H9 (cell line): ENCODE measurements around the gene SOX4. TPM values are rescaled to one million over a fixed set of nuclear protein-coding genes. Genes with fewer than 3 reads are reported as not detected.

Source experiments
- DNase-seq: peaks from one replicate; pipeline ENCODE4 v3.0.0-alpha.2; 2017
- H2AFZ ChIP-seq: one replicate; pipeline ENCODE4 v1.6.1; 2013; ENCODE audit warnings: mild to moderate bottlenecking, low read length, control low read depth, moderate library complexity
- H2AK5ac ChIP-seq: 2 replicates; pipeline ENCODE4 v1.6.1; 2013; ENCODE audit warnings: low read length, control low read depth, mixed read lengths; ENCODE audit not compliant: insufficient read length
- H2BK120ac ChIP-seq: one replicate; pipeline ENCODE4 v1.6.1; 2013; ENCODE audit warnings: low read depth, mild to moderate bottlenecking, low read length, control low read depth, inconsistent platforms; ENCODE audit not compliant: poor library complexity, severe bottlenecking
- H2BK12ac ChIP-seq: 2 replicates; pipeline ENCODE4 v1.6.1; 2013; ENCODE audit warnings: low read length, control low read depth, mixed read lengths, low read depth; ENCODE audit not compliant: insufficient read length
- H2BK15ac ChIP-seq: 2 replicates; pipeline ENCODE4 v1.6.1; 2013; ENCODE audit warnings: low read depth, low read length, control low read depth
- H2BK20ac ChIP-seq: one replicate; pipeline ENCODE4 v1.6.1; 2013; ENCODE audit warnings: low read depth, mild to moderate bottlenecking, low read length, control low read depth, inconsistent platforms; ENCODE audit not compliant: poor library complexity, severe bottlenecking
- H2BK5ac ChIP-seq: 2 replicates; pipeline ENCODE4 v1.6.1; 2013; ENCODE audit warnings: low read length, control low read depth, mixed read lengths; ENCODE audit not compliant: insufficient read length
- H3K14ac ChIP-seq: 2 replicates; pipeline ENCODE4 v1.6.1; 2013; ENCODE audit warnings: low read length, control low read depth; ENCODE audit not compliant: insufficient read depth
- H3K18ac ChIP-seq: 2 replicates; pipeline ENCODE4 v1.6.1; 2013; ENCODE audit warnings: low read depth, mild to moderate bottlenecking, mixed read lengths, low read length, control low read depth; ENCODE audit not compliant: insufficient read length
- H3K23ac ChIP-seq: 2 replicates; pipeline ENCODE4 v1.6.1; 2013; ENCODE audit warnings: low read length, control low read depth, mixed read lengths, low read depth; ENCODE audit not compliant: insufficient read length
- H3K23me2 ChIP-seq: 2 replicates; pipeline ENCODE4 v1.6.1; 2013; ENCODE audit warnings: low read depth, mild to moderate bottlenecking, mixed read lengths, low read length, control low read depth; ENCODE audit not compliant: insufficient read length, poor library complexity, severe bottlenecking
- H3K27ac ChIP-seq: 2 replicates; pipeline ENCODE4 v1.5.1; 2013; ENCODE audit warnings: low read length, control low read depth, mixed read lengths, low read depth; ENCODE audit not compliant: insufficient read length
- H3K27me3 ChIP-seq: 2 replicates; pipeline ENCODE4 v1.6.1; 2013; ENCODE audit warnings: low read length, control low read depth, inconsistent platforms; ENCODE audit not compliant: insufficient read depth
- H3K4ac ChIP-seq: 2 replicates; pipeline ENCODE4 v1.6.1; 2013; ENCODE audit warnings: low read depth, mild to moderate bottlenecking, control low read depth, inconsistent platforms, low read length, moderate library complexity
- H3K4me1 ChIP-seq: 2 replicates; pipeline ENCODE4 v1.6.1; 2013; ENCODE audit warnings: low read length, control low read depth, inconsistent platforms; ENCODE audit not compliant: insufficient read depth
- H3K4me2 ChIP-seq: 2 replicates; pipeline ENCODE4 v1.6.1; 2013; ENCODE audit warnings: low read length, control low read depth, mixed read lengths; ENCODE audit not compliant: insufficient read length, insufficient read depth
- H3K56ac ChIP-seq: 2 replicates; pipeline ENCODE4 v1.6.1; 2013; ENCODE audit warnings: low read depth, mild to moderate bottlenecking, mixed read lengths, low read length, control low read depth; ENCODE audit not compliant: insufficient read length
- H3K79me1 ChIP-seq: 2 replicates; pipeline ENCODE4 v1.6.1; 2013; ENCODE audit warnings: low read depth, mild to moderate bottlenecking, moderate library complexity, low read length, control low read depth, inconsistent platforms; ENCODE audit not compliant: insufficient read depth, poor library complexity, severe bottlenecking
- H3K79me2 ChIP-seq: 2 replicates; pipeline ENCODE4 v1.6.1; 2013; ENCODE audit warnings: low read length, control low read depth, inconsistent platforms; ENCODE audit not compliant: insufficient read depth
- H3K9ac ChIP-seq: 2 replicates; pipeline ENCODE4 v1.6.1; 2013; ENCODE audit warnings: low read length, control low read depth, mixed read lengths; ENCODE audit not compliant: insufficient read length; ENCODE audit errors: extremely low read depth
- H3K9me3 ChIP-seq: one replicate; pipeline ENCODE4 v1.6.1; 2013; ENCODE audit warnings: low read depth, low read length, inconsistent platforms; ENCODE audit not compliant: control insufficient read depth
- H3T11ph ChIP-seq: one replicate; pipeline ENCODE4 v1.6.1; 2013; ENCODE audit warnings: mild to moderate bottlenecking, low read length, control low read depth, inconsistent platforms
- H4K20me1 ChIP-seq: one replicate; pipeline ENCODE4 v1.6.1; 2013; ENCODE audit not compliant: control insufficient read depth, insufficient read length, insufficient read depth
- H4K5ac ChIP-seq: 2 replicates; pipeline ENCODE4 v1.6.1; 2013; ENCODE audit warnings: low read depth, mild to moderate bottlenecking, mixed read lengths, low read length, control low read depth; ENCODE audit not compliant: insufficient read length
- H4K8ac ChIP-seq: replicated peaks from 2 replicates; pipeline ENCODE4 v1.6.1; 2013; ENCODE audit warnings: low read length, control low read depth, mixed read lengths, low read depth; ENCODE audit not compliant: insufficient read length
- H4K91ac ChIP-seq: 2 replicates; pipeline ENCODE4 v1.6.1; 2013; ENCODE audit warnings: low read depth, mild to moderate bottlenecking, moderate library complexity, mixed read lengths, low read length, control low read depth; ENCODE audit not compliant: insufficient read length
- H3K27ac Mint-ChIP-seq, 3 experiments: 2 replicates in 2 of 3; 3 replicates in 1 of 3; pipeline ENCODE4 v1.8.0; 2020 to 2021; ENCODE audit warnings: mixed read lengths in 3 of 3, mild to moderate bottlenecking in 1 of 3, moderate library complexity in 1 of 3
- H3K27me3 Mint-ChIP-seq: 2 replicates; pipeline ENCODE4 v1.8.0; 2021; ENCODE audit warnings: low read depth, mild to moderate bottlenecking, moderate library complexity, mixed read lengths
- H3K36me3 Mint-ChIP-seq, 3 experiments: 2 replicates in 2 of 3; 3 replicates in 1 of 3; pipeline ENCODE4 v1.8.0; 2020 to 2021; ENCODE audit warnings: low read depth in 3 of 3, mixed read lengths in 3 of 3; ENCODE audit not compliant: insufficient read depth in 1 of 3
- H3K4me1 Mint-ChIP-seq, 2 experiments: 2 replicates each; pipeline ENCODE4 v1.8.0; 2020; ENCODE audit warnings: mixed read lengths in 2 of 2
- H3K4me3 Mint-ChIP-seq, 2 experiments: 2 replicates in 1 of 2; 3 replicates in 1 of 2; pipeline ENCODE4 v1.8.0; 2020 to 2021; ENCODE audit warnings: mild to moderate bottlenecking in 2 of 2, mixed read lengths in 2 of 2, moderate library complexity in 1 of 2
- H3K9me3 Mint-ChIP-seq, 2 experiments: 2 replicates in 1 of 2; 3 replicates in 1 of 2; pipeline ENCODE4 v1.8.0; 2020; ENCODE audit warnings: mild to moderate bottlenecking in 2 of 2, mixed read lengths in 2 of 2, moderate library complexity in 1 of 2
- CTCF ChIP-seq: fragments of 200-600 bp; sonication (generic); conservative IDR thresholded peaks from 3 replicates; pipeline ENCODE4 v1.8.0; 2021; ENCODE audit warnings: antibody characterized with exemption, mild to moderate bottlenecking
- WGBS: extraction: QIAGEN DNeasy Blood & Tissue Kit; methylation state at CpG from one replicate; pipeline ENCODE4 v1.1.7; 2013; ENCODE audit warnings: missing lambda C conversion rate, low lambda C conversion rate, mixed read lengths; ENCODE audit not compliant: insufficient read length; ENCODE audit errors: extremely low coverage; 5-methylcytosine and 5-hydroxymethylcytosine counted together
- total RNA-seq: library from RNA; stranded (reverse); gene quantifications from 2 replicates; pipeline ENCODE4 v1.2.1, GENCODE V29; 2021

SOX4 gene
- total RNA-seq, 1 experiment from 2014 or later, result 108 TPM

- no peak overlapping the region; a peak in 1 of 7 replicates for H3K27ac Mint-ChIP-seq
- no peak overlapping the region for H2AFZ ChIP-seq
- H3K56ac ChIP-seq, result no peak overlapping the region
- H2AK5ac ChIP-seq, result no peak overlapping the region
- no peaks in the 10 kb centered on the region for H3K27me3 Mint-ChIP-seq
- no peaks in the 10 kb centered on the region for H3K9me3 ChIP-seq
- H4K20me1 ChIP-seq, result no peaks in the 10 kb centered on the region
- no peak overlapping the region for H3T11ph ChIP-seq
- no peaks in the 10 kb centered on the region for H3K23me2 ChIP-seq
- H3K27me3 ChIP-seq, result no peaks in the 10 kb centered on the region
- H3K23ac ChIP-seq, result no peak overlapping the region
- peaks cover 0 to 5% (median 0%) of the 10 kb centered on the region in 3 experiments; a peak in 3 of 7 replicates for H3K36me3 Mint-ChIP-seq
- H3K9me3 Mint-ChIP-seq, result 0 out of 5 replicates have a peak, but pooled peaks cover 0 to 3% of the 10 kb centered on the region in 2 experiments
- no peak overlapping the region for H4K8ac ChIP-seq
- DNase-seq, result no peak
- no peak overlapping the region for H3K4ac ChIP-seq
- no peak for TF ChIP-seq CTCF
- H3K4me1 Mint-ChIP-seq, result peaks cover 19 to 24% of the 10 kb centered on the region in 2 experiments
- no peak overlapping the region for H4K5ac ChIP-seq
- no peak overlapping the region for H2BK20ac ChIP-seq
- no peak overlapping the region for H2BK120ac ChIP-seq
- no peak overlapping the region for H4K91ac ChIP-seq
- no peak overlapping the region for H3K4me2 ChIP-seq
- H3K4me3 Mint-ChIP-seq, result no peak overlapping the region
- H3K14ac ChIP-seq, result no peak overlapping the region
- no peak overlapping the region for H3K18ac ChIP-seq
- no peaks in the 10 kb centered on the region for H3K79me1 ChIP-seq
- no peak overlapping the region for H2BK15ac ChIP-seq
- H3K9ac ChIP-seq, result no peak overlapping the region
- H3K27ac ChIP-seq, result no peak overlapping the region
- no CpG with 5 or more reads among the region's 6 CpGs for WGBS
- H3K79me2 ChIP-seq, result no peaks in the 10 kb centered on the region
- no peak overlapping the region for H2BK5ac ChIP-seq
- no peaks in the 10 kb centered on the region; the same call in 1 of the 2 replicates for H3K4me1 ChIP-seq
- no peak overlapping the region for H2BK12ac ChIP-seq
Observed at GRCh38 chr6:21612067-21612745, 18.7 kb downstream of the SOX4 start.
